ENCODE data around the gene GRHPR.
"Not testable (repeated sequence)": the region's sequence is repeated elsewhere in the genome, so short reads cannot be mapped to it uniquely, and the experiment has no call there.

Gene GRHPR

GRCh38 chr9:37383393-37383792 is 39.1 kb upstream of the GRHPR start:
- no peaks in the 10 kb centered on the region for H3K4me1 ChIP-seq (ENCODE audit: control insufficient read depth, insufficient read depth, low read length)
- H3K4me3 ChIP-seq (ENCODE audit: low read depth, low read length), result no peak overlapping the region
- H3K27me3 ChIP-seq (ENCODE audit: control insufficient read depth, insufficient read depth, low read length), result no peaks in the 10 kb centered on the region
- H3K9ac ChIP-seq (ENCODE audit: low read depth, low read length), result no peak overlapping the region
- no peaks in the 10 kb centered on the region for H3K9me3 ChIP-seq (ENCODE audit: control insufficient read depth, insufficient read depth, low read length)
- no peaks in the 10 kb centered on the region for H3K36me3 ChIP-seq (ENCODE audit: control insufficient read depth, insufficient read depth, low read length)

- no peak overlapping the region for H3K9ac ChIP-seq (ENCODE audit: low read depth, low read length)
- no peaks in the 10 kb centered on the region for H3K4me1 ChIP-seq (ENCODE audit: control insufficient read depth, insufficient read depth, low read length)
- no peaks in the 10 kb centered on the region for H3K36me3 ChIP-seq (ENCODE audit: control insufficient read depth, insufficient read depth, low read length)
- H3K27me3 ChIP-seq (ENCODE audit: control insufficient read depth, insufficient read depth, low read length), result no peaks in the 10 kb centered on the region
- H3K4me3 ChIP-seq (ENCODE audit: low read depth, low read length), result no peak overlapping the region
- H3K9me3 ChIP-seq (ENCODE audit: control insufficient read depth, insufficient read depth, low read length), result no peaks in the 10 kb centered on the region
Measured at GRCh38 chr9:37383876-37384746, 38.4 kb upstream of the GRHPR start.

- no peaks in the 10 kb centered on the region for H3K9me3 ChIP-seq (ENCODE audit: control insufficient read depth, insufficient read depth, low read length)
- H3K4me3 ChIP-seq (ENCODE audit: low read depth, low read length), result no peak overlapping the region
- H3K36me3 ChIP-seq (ENCODE audit: control insufficient read depth, insufficient read depth, low read length), result no peaks in the 10 kb centered on the region
- no peak overlapping the region for H3K9ac ChIP-seq (ENCODE audit: low read depth, low read length)
- no peaks in the 10 kb centered on the region for H3K27me3 ChIP-seq (ENCODE audit: control insufficient read depth, insufficient read depth, low read length)
- no peaks in the 10 kb centered on the region for H3K4me1 ChIP-seq (ENCODE audit: control insufficient read depth, insufficient read depth, low read length)
Measured at GRCh38 chr9:37385286-37385685, 37.2 kb upstream of the GRHPR start.

DNA sequence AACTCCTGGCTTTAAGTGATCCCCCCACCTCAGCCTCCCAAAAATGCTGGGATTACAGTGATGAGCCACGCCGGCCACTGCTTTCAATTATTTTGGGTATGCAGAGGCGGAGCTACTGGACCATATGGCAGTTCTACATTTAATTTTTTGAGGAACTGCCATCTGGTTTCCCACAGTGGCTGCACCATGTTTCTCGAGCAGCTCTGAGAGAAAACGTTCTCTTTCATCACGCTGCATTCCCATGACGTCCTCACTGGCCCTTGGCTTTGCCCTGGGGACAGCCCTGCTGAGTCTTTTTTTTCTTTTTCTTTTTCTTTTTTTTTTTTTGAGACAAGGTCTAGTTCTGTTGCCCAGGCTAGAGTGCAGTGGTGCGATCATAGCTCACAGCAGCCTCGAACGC is 35.5 kb upstream of the GRHPR start:
- Histone ChIP-seq H3K36me3 (ENCODE audit: control insufficient read depth, insufficient read depth, low read length) (no peaks in the 10 kb centered on the region), H3K4me1 (ENCODE audit: control insufficient read depth, insufficient read depth, low read length) (no peaks in the 10 kb centered on the region), H3K9ac (ENCODE audit: low read depth, low read length) (no peak overlapping the region)

GRCh38 chr9:37390759-37391158 is 31.7 kb upstream of the GRHPR start:
- no peak overlapping the region for H3K9ac ChIP-seq (ENCODE audit: low read depth, low read length)
- no peaks in the 10 kb centered on the region for H3K9me3 ChIP-seq (ENCODE audit: control insufficient read depth, insufficient read depth, low read length)
- H3K4me3 ChIP-seq (ENCODE audit: low read depth, low read length), result no peak overlapping the region
- no peaks in the 10 kb centered on the region for H3K27me3 ChIP-seq (ENCODE audit: control insufficient read depth, insufficient read depth, low read length)
- no peaks in the 10 kb centered on the region for H3K36me3 ChIP-seq (ENCODE audit: control insufficient read depth, insufficient read depth, low read length)
- peaks cover 2% of the 10 kb centered on the region for H3K4me1 ChIP-seq (ENCODE audit: control insufficient read depth, insufficient read depth, low read length)

More for the DNA sequence above, 35.5 kb upstream of the GRHPR start:
- Histone ChIP-seq H3K27me3 (ENCODE audit: control insufficient read depth, insufficient read depth, low read length) (no peaks in the 10 kb centered on the region), H3K9me3 (ENCODE audit: control insufficient read depth, insufficient read depth, low read length) (no peaks in the 10 kb centered on the region), H3K4me3 (ENCODE audit: low read depth, low read length) (no peak overlapping the region)

- no peaks in the 10 kb centered on the region for H3K9me3 ChIP-seq (ENCODE audit: control insufficient read depth, insufficient read depth, low read length)
- no peaks in the 10 kb centered on the region for H3K36me3 ChIP-seq (ENCODE audit: control insufficient read depth, insufficient read depth, low read length)
- H3K4me3 ChIP-seq (ENCODE audit: low read depth, low read length), result no peak overlapping the region
- H3K27me3 ChIP-seq (ENCODE audit: control insufficient read depth, insufficient read depth, low read length), result no peaks in the 10 kb centered on the region
- H3K4me1 ChIP-seq (ENCODE audit: control insufficient read depth, insufficient read depth, low read length), result peaks cover 2% of the 10 kb centered on the region
- no peak overlapping the region for H3K9ac ChIP-seq (ENCODE audit: low read depth, low read length)
Measured at GRCh38 chr9:37392272-37392671, 30.2 kb upstream of the GRHPR start.

DNA sequence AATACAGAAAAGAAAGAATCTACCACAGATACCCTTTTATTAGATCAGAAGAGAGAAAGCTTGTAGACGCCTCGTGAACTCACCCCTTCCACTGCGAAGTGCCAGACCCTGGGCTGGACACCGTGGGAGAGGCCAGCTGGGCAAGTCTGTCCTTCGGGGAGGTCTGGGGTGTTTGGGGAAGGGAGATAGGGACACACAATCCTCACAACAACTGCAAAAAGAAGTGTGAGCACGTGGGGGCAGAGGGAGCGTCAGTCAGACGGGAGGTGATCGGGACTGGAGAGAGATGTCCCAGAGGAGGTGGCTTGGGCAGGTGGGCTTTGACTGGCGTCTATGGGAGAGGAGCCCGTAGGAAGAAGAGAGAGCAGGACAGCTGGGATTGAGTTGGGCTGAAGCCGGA is 27.3 kb upstream of the GRHPR start:
- no peak overlapping the region for H3K9ac ChIP-seq (ENCODE audit: low read depth, low read length)
- H3K4me1 ChIP-seq (ENCODE audit: control insufficient read depth, insufficient read depth, low read length), result peaks cover 2% of the 10 kb centered on the region
- no peak overlapping the region for H3K4me3 ChIP-seq (ENCODE audit: low read depth, low read length)
- no peaks in the 10 kb centered on the region for H3K27me3 ChIP-seq (ENCODE audit: control insufficient read depth, insufficient read depth, low read length)
- H3K36me3 ChIP-seq (ENCODE audit: control insufficient read depth, insufficient read depth, low read length), result no peaks in the 10 kb centered on the region
- no peaks in the 10 kb centered on the region for H3K9me3 ChIP-seq (ENCODE audit: control insufficient read depth, insufficient read depth, low read length)

DNA sequence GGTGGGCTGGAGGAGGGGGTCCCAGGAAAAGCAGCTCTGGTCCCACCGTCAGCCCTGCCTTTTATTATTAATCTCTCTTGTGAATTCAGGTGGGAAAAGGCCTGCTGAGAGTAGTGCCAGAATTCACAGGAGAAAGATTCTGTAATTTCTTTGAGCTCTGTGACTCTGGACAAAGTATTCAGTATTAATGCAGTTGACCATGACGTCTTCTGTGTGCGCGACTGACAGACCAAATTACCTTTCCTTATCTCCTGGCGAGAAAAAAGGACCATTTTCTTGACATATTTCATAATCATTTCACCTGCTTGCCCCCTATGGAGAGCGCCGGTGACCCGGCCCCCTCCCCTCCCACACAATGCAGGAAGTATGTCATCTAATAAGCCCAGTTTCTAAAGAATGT is 26.8 kb upstream of the GRHPR start:
- Histone ChIP-seq H3K4me3 (ENCODE audit: low read depth, low read length) (no peak overlapping the region), H3K4me1 (ENCODE audit: control insufficient read depth, insufficient read depth, low read length) (peaks cover 2% of the 10 kb centered on the region)

GRCh38 chr9:37397948-37398347 is 24.5 kb upstream of the GRHPR start:
- not testable (repeated sequence) for H3K4me3 ChIP-seq (ENCODE audit: low read depth, low read length)

More for the DNA sequence above, 26.8 kb upstream of the GRHPR start:
- Histone ChIP-seq H3K36me3 (ENCODE audit: control insufficient read depth, insufficient read depth, low read length) (no peaks in the 10 kb centered on the region), H3K9ac (ENCODE audit: low read depth, low read length) (no peak overlapping the region), H3K27me3 (ENCODE audit: control insufficient read depth, insufficient read depth, low read length) (no peaks in the 10 kb centered on the region), H3K9me3 (ENCODE audit: control insufficient read depth, insufficient read depth, low read length) (no peaks in the 10 kb centered on the region)

GRCh38 chr9:37398464-37399025 is 24.0 kb upstream of the GRHPR start:
- Histone ChIP-seq H3K4me1 (ENCODE audit: control insufficient read depth, insufficient read depth, low read length) (no peaks in the 10 kb centered on the region), H3K9ac (ENCODE audit: low read depth, low read length) (no peak overlapping the region), H3K9me3 (ENCODE audit: control insufficient read depth, insufficient read depth, low read length) (no peaks in the 10 kb centered on the region), H3K36me3 (ENCODE audit: control insufficient read depth, insufficient read depth, low read length) (no peaks in the 10 kb centered on the region), H3K27me3 (ENCODE audit: control insufficient read depth, insufficient read depth, low read length) (no peaks in the 10 kb centered on the region), H3K4me3 (ENCODE audit: low read depth, low read length) (no peak overlapping the region)

More at GRCh38 chr9:37397948-37398347, 24.5 kb upstream of the GRHPR start:
- not testable (repeated sequence) for H3K27me3 ChIP-seq (ENCODE audit: control insufficient read depth, insufficient read depth, low read length); H3K4me1 ChIP-seq (ENCODE audit: control insufficient read depth, insufficient read depth, low read length); H3K9me3 ChIP-seq (ENCODE audit: control insufficient read depth, insufficient read depth, low read length); H3K36me3 ChIP-seq (ENCODE audit: control insufficient read depth, insufficient read depth, low read length); H3K9ac ChIP-seq (ENCODE audit: low read depth, low read length)

DNA sequence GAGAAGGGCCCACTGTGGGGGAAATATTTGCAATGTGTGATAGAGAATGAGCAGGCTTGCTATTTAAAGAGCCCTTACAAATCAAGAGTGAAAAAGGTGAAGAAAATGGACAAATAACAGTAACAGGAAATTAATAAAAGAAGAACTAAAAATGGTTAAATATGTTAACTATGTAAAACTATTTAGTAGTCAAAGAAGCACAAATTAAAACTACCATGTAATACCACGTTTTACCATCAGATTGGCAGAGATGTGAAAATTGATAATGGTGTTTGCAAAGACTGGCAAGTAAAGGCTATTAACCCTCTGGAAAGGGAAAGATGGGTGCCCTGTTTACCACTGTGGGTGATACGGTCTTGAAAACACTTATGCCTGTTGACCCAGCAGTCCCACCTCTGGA is 23.2 kb upstream of the GRHPR start:
- H3K4me1 ChIP-seq (ENCODE audit: control insufficient read depth, insufficient read depth, low read length), result no peaks in the 10 kb centered on the region
- no peaks in the 10 kb centered on the region for H3K27me3 ChIP-seq (ENCODE audit: control insufficient read depth, insufficient read depth, low read length)
- no peak overlapping the region for H3K9ac ChIP-seq (ENCODE audit: low read depth, low read length)
- no peaks in the 10 kb centered on the region for H3K9me3 ChIP-seq (ENCODE audit: control insufficient read depth, insufficient read depth, low read length)
- no peaks in the 10 kb centered on the region for H3K36me3 ChIP-seq (ENCODE audit: control insufficient read depth, insufficient read depth, low read length)
- H3K4me3 ChIP-seq (ENCODE audit: low read depth, low read length), result no peak overlapping the region

DNA sequence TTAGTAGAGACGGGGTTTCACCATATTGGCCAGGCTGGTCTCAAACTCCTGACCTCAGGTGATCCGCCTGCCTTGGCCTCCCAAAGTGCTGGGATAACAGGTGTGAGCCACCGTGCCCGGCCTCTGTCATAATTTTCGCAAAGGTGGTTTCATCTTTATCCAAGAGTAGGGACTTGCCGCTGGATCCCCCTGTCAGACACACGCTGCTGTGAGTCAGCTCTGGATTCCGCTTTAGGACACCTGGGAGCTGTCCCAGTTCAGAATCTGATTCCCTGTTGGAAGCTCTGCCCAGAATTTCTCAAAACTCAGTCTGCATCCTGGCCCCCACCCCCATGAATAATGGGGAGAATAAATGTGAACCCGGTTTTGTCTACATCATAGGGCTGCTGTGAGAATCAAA is 17.9 kb upstream of the GRHPR start:
- Histone ChIP-seq H3K9me3 (ENCODE audit: control insufficient read depth, insufficient read depth, low read length) (no peaks in the 10 kb centered on the region), H3K36me3 (ENCODE audit: control insufficient read depth, insufficient read depth, low read length) (no peaks in the 10 kb centered on the region), H3K4me1 (ENCODE audit: control insufficient read depth, insufficient read depth, low read length) (no peaks in the 10 kb centered on the region), H3K27me3 (ENCODE audit: control insufficient read depth, insufficient read depth, low read length) (no peaks in the 10 kb centered on the region), H3K4me3 (ENCODE audit: low read depth, low read length) (no peak overlapping the region), H3K9ac (ENCODE audit: low read depth, low read length) (no peak overlapping the region)

Data from iPS-15b (cell line).